ENCODE data around the gene PDSS2. TPM values are rescaled to one million over a fixed set of nuclear protein-coding genes. Genes with fewer than 3 reads are reported as not detected.

Gene PDSS2
- total and polyA plus RNA-seq, 8 donors = 2.7 to 10.1 (median 6.2) TPM

DNA sequence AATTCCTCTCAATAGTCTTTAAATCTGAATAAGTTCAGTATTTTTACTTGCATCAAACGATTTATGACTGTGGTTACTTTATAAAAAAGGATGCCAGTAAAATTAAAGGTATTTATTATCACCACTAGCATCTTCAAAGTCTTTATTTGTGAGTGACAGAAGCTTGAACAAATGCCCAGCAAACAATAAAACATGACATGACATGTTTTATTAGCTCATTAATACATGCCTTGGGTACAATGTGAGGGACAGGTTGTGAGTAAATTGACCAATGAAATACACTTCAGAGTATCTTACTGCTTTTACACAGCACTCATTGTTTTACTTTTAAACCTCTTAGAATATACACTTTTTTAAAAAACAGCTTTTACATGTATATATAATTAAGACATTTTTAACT is 230.6 kb downstream of the PDSS2 start:
- Histone ChIP-seq H3K9me3 (no peaks in the 10 kb centered on the region), H3K27ac (no peak overlapping the region), H3K4me3 (no peak overlapping the region), H3K27me3 (no peaks in the 10 kb centered on the region), H3K36me3 (no peaks in the 10 kb centered on the region), H3K4me1 (no peaks in the 10 kb centered on the region)
- TF ChIP-seq, protein P1, sequence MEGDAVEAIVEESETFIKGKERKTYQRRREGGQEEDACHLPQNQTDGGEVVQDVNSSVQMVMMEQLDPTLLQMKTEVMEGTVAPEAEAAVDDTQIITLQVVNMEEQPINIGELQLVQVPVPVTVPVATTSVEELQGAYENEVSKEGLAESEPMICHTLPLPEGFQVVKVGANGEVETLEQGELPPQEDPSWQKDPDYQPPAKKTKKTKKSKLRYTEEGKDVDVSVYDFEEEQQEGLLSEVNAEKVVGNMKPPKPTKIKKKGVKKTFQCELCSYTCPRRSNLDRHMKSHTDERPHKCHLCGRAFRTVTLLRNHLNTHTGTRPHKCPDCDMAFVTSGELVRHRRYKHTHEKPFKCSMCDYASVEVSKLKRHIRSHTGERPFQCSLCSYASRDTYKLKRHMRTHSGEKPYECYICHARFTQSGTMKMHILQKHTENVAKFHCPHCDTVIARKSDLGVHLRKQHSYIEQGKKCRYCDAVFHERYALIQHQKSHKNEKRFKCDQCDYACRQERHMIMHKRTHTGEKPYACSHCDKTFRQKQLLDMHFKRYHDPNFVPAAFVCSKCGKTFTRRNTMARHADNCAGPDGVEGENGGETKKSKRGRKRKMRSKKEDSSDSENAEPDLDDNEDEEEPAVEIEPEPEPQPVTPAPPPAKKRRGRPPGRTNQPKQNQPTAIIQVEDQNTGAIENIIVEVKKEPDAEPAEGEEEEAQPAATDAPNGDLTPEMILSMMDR (IDR thresholded peaks at IDR 0.05) = no peak
- whole genome bisulfite sequencing, 2 donors = 86 to 91% methylated on average over 1 of the region's 1 CpG
- DNase-seq (no peak), ATAC-seq (no peak), FAIRE-seq (no peak)
- intact Hi-C loops (cut with DNase I) = no loop called here

DNA sequence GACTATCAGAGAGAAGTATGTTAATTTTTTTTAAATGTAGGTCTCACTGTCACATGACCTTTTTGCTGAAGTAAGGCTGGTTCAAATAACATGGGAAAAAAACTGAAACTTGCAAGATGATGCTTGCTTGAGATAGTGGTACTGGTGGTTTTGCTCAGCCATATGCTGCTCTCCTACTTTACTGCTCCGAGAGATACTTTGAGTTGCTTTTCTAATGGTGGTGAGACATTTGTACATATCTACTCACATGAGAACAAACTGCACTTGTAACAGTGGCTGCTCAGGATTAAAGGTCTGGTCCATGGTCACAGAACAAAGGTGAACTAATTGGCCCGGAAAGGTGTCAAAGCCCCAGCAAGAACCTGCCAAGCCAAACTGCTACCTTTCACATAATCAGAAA is 237.8 kb downstream of the PDSS2 start:
- ATAC-seq = no peak
- no peak for FAIRE-seq
- H3K27ac ChIP-seq = no peak overlapping the region
- 69 to 70% methylated on average over 2 of the region's 2 CpGs for WGBS, 2 donors
- no peaks in the 10 kb centered on the region for H3K4me1 ChIP-seq
- no peaks in the 10 kb centered on the region for H3K36me3 ChIP-seq
- DNase-seq = no peak
- H3K27me3 ChIP-seq = no peaks in the 10 kb centered on the region
- H3K4me3 ChIP-seq = no peak overlapping the region
- TF ChIP-seq, protein P1 (IDR thresholded peaks at IDR 0.05) = no peak
- intact Hi-C loops (cut with DNase I) = no loop called here
- H3K9me3 ChIP-seq = no peaks in the 10 kb centered on the region

DNA sequence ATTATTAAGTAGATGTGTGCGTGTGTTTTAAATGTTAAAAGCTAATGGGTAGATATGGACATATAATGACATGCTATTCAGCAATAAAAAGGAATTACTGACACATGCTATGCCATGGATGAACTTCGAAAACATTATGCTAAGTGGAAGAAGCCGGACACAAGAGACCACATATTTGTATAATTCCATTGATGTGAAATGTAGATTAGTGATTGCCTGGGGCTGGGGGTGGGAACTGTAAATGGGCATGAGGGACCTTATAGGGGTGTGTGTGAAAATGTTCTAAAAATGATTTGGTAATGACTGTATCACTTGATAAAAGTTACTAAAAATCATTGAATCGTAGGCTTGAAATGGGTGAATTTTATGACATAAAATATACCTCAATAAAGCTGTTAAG is 239.5 kb downstream of the PDSS2 start:
- ATAC-seq (no peak), FAIRE-seq (no peak)

DNA sequence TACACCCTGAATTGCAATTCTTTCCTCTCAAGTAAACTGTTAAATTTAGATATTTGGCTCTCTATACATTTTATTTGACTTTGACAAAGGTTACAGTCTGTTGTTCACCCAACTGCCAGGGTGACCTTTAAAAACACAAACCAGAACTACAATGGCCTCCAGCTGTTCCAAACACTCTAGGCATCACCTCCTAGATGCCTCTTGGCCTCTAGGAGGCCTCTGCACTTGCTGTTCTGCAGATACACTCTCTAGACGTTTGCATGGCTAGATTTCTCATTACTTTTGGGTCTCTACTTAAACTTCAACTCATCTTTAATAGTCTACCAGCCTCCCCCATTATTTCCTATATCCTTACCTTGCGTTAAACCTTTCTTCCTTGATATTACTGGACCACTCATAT is 241.2 kb downstream of the PDSS2 start:
- TF ChIP-seq, protein P1 (IDR thresholded peaks at IDR 0.05) = no peak
- Histone ChIP-seq H3K9me3 (no peaks in the 10 kb centered on the region), H3K4me3 (no peak overlapping the region), H3K36me3 (no peaks in the 10 kb centered on the region), H3K27me3 (no peaks in the 10 kb centered on the region), H3K27ac (no peak overlapping the region), H3K4me1 (no peaks in the 10 kb centered on the region)
- intact Hi-C loops (cut with DNase I) = no loop called here
- DNase-seq (no peak), FAIRE-seq (no peak), ATAC-seq (no peak)
- WGBS, 2 donors = 55 to 57% methylated on average over 2 of the region's 2 CpGs

More for the DNA sequence above, 239.5 kb downstream of the PDSS2 start:
- DNase-seq = no peak
- no peak overlapping the region for H3K27ac ChIP-seq
- H3K4me3 ChIP-seq = no peak overlapping the region
- no peaks in the 10 kb centered on the region for H3K36me3 ChIP-seq
- WGBS, 2 donors = 97 to 98% methylated on average over 4 of the region's 4 CpGs
- H3K27me3 ChIP-seq = no peaks in the 10 kb centered on the region
- no peaks in the 10 kb centered on the region for H3K4me1 ChIP-seq
- no peaks in the 10 kb centered on the region for H3K9me3 ChIP-seq
- intact Hi-C loops (cut with DNase I) = no loop called here
- TF ChIP-seq, protein P1 (IDR thresholded peaks at IDR 0.05) = no peak

DNA sequence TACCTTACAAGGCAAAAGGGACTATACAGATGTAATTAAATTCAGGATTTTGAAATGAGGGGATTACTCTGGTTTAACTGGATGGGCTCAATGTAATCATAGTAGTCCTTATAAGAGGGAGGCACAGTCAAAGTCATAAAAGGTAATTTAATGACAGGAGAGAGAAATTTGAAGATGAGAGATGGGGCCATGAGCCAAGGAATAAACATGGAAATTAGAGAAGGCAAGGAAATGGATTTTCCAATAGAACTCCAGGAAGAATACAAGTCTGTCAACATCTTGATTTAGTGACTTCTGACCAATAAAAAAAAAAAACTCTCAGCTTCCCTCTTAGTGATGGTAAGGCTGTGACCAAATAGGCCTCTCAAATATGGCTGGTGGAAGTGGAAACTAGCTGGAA is 242.1 kb downstream of the PDSS2 start:
- TF ChIP-seq, protein P1 (IDR thresholded peaks at IDR 0.05) = no peak
- FAIRE-seq (no peak), DNase-seq (no peak), ATAC-seq (no peak)
- Histone ChIP-seq H3K9me3 (no peaks in the 10 kb centered on the region), H3K4me1 (no peaks in the 10 kb centered on the region), H3K27me3 (no peaks in the 10 kb centered on the region), H3K27ac (no peak overlapping the region), H3K4me3 (no peak overlapping the region), H3K36me3 (no peaks in the 10 kb centered on the region)
- intact Hi-C loops (cut with DNase I) = no loop called here
